Stimulated activated CD4-positive, alpha-beta T cell treated with anti-CD3 and anti-CD28 coated beads, TNF-alpha, amount 100 ng/mL, for 24 hours (primary cell): ENCODE measurements around the gene RERE.
"Not testable (repeated sequence)": the region's sequence is repeated elsewhere in the genome, so short reads cannot be mapped to it uniquely, and the experiment has no call there.

ENCODE experiments used
- DNase-seq, 3 experiments: peaks; one replicate each; pipeline ENCODE4 v3.0.0-alpha.2; 2020; ENCODE audit warnings: low read depth in 3 of 3

Gene RERE

GRCh38 chr1:8456308-8456912 is 361.0 kb downstream of the RERE start:
- no peak for DNase-seq

DNA sequence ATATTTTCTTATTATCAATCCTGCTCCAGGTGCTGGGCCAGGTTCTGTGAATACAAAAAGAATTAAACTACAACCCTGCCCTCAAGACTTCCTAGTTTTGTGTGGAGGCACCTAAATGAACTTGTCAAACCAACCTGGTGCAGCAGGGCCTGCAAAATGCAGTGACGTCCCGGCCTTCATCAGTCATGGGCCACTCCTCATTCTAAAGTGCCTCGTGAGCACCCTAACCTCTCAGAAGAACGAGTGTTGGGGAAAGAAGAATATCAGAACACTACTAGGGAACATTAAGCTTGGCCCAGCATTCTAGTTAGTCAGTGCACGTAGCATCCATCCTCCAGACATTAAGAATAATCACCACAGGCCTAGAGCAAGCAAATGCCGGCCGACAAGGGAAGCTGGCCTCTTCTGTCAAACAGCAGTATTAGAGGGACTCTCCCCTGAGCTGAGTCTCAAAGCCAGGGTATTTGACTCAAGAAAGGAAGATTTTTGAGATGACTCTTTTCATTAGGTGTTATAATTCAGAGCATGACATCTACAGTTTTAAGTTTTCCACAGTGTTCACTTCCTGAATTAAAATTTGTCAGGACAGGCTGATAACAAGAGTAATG is 361.6 kb downstream of the RERE start:
- no peak for DNase-seq

DNA sequence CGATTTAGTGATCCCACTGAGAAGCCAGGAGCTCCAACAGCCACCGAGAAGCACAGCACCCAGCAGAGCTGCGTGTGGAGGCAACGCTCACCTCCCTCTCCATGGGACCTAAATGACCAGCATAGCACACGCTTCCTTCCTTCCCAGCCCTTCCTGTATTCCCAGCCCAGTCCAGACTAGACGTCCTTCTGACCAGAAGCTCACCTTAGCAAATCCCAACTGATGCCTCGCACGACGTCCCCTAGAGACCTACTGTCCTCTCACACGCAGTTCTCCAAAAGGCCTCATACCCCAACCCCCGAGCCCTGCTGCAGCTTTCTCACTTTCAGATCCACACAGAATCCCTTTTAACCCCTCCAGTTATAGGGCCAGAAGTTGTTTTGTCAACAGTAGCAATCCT is 367.1 kb downstream of the RERE start:
- DNase-seq: no peak

- DNase-seq: no peak
These were observed 368.4 kb downstream of the RERE start for GRCh38 chr1:8448911-8449661.

DNA sequence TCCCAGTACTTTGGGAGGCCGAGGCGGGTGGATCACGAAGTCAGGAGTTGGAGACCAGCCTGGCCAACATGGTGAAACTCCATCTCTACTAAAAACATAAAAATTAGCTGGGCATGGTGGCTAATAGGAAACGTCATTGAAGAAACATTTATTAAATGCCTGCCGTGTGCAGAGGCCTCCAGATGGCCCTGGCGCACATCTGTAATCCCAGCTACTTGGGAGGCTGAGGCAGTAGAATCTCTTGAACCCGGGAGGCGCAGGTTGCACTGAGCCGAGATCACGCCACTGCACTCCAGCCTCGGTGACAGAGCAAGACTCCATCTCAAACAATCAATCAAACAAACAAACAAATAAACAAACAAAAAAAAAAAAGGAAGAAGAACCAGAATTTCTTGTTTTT is 368.9 kb downstream of the RERE start:
- DNase-seq: not testable (repeated sequence)

DNA sequence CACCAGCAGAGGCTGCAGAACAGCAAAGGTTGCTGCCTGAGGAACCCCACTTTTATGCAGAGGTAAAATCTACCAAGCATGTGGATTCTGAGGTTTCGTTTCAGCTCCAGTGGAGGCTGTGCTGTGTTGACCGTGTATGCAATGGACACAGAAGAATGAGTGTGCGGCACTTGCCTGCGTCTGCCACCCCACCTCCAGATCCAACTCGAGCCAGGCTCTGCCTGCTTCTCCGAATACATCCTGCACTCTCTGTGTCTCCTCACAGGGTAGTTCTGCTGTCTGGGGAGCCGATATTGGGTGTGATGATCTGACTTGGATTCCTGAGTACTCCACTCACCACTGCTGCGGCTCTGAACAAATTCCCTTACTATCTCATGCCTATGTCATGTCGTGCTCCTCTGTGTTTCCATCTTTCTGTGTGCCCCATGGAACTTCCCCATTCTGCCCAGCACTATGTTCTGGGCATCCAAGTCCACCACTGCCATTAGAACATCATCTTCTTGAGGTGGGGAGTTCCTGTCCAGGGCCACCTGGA is 369.8 kb downstream of the RERE start:
- DNase-seq: no peak

- DNase-seq: not testable (repeated sequence)
These were observed 371.3 kb downstream of the RERE start for GRCh38 chr1:8446119-8446518.

DNA sequence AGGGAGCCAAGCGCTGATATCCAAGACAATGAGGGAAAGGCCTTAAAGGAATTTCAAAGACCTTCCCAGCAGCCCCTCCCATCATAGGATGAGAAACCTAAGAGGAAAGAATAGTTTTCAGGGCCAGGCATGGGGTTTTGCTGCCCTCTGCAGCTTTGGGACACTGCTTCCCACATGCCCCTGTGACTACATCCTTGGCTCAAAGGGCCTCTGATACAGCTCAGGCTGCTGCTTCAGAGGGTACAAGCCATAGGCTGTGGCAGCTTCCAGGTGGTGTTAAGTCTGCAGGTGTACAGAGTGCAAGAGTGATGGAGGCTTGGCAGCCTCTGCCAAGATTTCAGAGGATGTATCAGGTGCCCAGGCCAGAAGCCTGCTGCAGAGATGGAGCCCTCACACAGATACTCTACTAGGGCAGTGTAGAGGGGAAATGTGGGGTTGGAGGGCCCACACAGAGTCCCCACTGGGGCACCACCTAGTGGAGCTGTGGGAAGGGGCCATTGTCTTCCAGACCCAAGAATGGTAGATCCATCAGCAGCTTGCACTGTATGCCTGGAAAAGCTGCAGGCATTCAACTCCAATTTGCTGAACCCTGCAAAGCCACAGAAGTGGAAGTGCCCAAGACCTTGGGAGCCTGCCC is 373.8 kb downstream of the RERE start:
- DNase-seq: no peak

- DNase-seq: no peak
These were observed 376.0 kb downstream of the RERE start for GRCh38 chr1:8441426-8441825.

DNA sequence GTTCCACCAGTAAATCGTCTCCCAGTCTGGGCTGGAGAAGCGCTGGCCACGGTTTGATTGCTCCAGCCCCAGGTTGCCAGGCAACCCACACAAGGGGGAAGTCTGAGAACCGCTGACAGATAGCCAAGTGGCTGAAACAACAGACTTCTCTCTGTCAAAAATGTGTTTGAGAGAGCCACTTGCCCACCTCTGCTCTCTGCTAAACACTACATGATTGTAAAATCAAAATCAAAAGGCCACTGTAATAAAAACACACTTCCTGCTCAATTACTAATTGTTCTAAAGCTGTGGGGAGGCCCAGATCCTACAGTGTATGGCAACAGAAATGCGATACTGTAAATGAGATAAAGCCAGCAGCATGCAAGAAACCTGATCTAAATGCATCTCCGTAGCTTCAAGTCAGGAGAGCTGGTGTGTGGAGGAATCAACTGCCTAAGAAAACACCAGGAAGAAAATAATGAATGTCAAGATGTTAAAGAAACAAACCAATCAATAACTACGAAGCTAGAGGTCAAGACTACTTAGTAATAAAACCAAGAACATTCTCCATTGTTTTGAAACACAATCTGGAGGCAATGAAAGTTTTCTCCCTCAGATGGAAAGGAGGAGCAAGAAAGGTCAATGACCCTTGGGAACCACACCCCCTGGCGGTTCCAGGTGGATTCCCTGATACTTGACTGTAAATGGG is 378.3 kb downstream of the RERE start:
- DNase-seq: no peak

DNA sequence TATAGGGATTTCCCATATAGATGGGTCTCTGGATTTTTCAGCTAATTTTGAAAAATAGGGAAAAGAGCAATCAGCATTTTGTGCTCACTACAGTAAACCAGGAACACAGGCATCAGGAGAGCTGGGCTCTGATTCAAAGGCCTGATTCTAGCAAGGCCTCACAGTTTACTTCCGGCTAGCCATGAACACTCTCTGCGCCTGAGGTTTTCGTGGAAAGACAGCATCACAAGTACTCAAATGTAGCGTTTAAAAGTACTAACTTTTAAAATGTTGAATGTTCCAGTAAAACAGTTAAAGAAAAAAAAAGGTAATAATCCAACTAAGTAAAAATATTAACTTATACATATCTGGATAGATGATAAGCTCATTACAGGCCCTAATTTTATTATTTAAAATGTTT is 379.0 kb downstream of the RERE start:
- DNase-seq: no peak

GRCh38 chr1:8437347-8437746 is 380.1 kb downstream of the RERE start:
- no peak for DNase-seq

- no peak for DNase-seq
These were observed 381.8 kb downstream of the RERE start for GRCh38 chr1:8435569-8436071.

GRCh38 chr1:8434101-8434500 is 383.3 kb downstream of the RERE start:
- DNase-seq: no peak

DNA sequence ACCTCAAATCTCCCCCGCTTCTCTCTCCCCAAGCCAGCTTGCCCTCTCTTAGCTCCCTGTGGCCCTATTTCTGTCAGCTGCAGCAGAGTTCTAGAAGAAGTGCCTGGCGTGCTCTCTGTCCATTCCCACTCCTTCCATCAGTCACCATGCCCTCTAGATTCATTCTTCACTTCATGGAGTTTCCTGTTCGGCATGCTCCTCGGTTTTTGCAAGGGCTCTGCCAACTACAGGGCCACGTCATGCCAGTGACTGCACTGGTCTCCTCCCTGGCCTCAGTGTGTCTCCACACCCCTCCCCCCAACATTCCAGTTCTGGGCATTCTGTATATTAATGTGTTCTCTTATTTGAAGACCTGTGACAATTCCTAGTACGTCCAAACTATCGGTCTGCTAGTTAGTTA is 385.7 kb downstream of the RERE start:
- no peak for DNase-seq

- no peak for DNase-seq
These were observed 386.4 kb downstream of the RERE start for GRCh38 chr1:8431019-8431418.

DNA sequence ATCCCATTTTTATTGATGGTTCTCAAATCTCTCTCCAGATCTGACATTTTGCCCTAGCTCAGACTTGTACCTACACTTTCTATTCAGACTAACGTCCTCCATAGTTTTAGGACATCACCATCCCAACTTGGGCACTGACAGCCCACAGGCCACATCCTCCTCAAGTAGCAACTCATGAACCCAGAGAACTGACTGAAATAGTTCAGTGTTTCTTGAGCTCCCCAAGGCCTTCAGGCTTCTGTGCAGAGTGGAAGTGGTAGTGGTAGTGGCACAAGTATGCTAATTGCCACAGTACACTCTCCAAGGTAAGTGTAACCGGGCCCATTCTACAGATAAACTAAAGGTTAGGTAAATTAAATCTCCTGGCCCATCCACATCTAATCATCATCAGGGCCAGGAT is 387.0 kb downstream of the RERE start:
- no peak for DNase-seq

DNA sequence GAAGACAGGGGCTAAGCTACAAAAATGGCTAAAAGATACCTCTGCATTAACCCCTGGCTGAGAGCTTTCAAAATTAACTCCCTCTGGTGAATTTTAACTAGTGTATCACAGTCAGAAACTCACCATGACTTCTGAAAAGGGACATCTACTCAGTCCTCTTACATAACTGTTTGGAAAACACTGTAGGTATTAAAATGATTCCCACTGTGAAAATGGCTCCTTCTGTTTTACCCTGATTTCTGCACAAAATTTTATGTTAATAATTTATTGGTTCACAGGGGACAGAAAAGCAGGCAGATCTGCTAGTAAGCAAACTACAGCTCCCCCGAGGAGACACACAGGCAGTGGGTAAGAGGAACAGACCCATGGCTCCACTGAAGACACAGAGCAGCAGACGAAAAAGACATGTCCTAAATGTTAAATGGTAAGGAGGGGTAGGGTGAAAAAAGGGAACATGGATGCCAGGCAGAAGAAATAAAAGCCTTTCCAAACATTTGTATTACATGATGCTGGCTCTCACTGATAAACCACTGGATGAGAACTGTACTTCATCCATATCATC is 387.8 kb downstream of the RERE start:
- DNase-seq: no peak

- DNase-seq: no peak
These were observed 389.0 kb downstream of the RERE start for GRCh38 chr1:8428441-8428840.

GRCh38 chr1:8427986-8428385 is 389.5 kb downstream of the RERE start:
- DNase-seq: no peak

DNA sequence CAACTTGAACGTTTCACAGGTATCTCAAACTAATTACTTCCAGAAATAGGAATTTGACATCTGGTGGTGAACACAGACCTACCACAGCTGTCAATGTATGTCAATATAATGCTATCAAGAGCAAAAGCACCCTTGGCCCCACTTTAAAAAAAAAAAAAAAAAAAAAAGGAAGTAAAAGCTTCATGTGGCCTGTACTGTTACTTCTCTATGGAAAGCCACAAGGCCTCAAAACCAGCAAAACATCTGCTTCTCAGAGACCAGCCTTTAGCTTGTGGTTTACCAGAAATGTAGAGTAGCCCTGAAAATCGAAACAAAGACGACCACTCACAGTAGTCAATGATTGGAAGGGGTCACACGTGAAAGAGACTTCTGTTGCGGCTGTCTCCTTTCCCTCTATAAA is 389.9 kb downstream of the RERE start:
- DNase-seq: no peak
